Measurements from ENCODE around the gene TCF25.
"Not testable (repeated sequence)": the region's sequence is repeated elsewhere in the genome, so short reads cannot be mapped to it uniquely, and the experiment has no call there.

Gene TCF25

DNA sequence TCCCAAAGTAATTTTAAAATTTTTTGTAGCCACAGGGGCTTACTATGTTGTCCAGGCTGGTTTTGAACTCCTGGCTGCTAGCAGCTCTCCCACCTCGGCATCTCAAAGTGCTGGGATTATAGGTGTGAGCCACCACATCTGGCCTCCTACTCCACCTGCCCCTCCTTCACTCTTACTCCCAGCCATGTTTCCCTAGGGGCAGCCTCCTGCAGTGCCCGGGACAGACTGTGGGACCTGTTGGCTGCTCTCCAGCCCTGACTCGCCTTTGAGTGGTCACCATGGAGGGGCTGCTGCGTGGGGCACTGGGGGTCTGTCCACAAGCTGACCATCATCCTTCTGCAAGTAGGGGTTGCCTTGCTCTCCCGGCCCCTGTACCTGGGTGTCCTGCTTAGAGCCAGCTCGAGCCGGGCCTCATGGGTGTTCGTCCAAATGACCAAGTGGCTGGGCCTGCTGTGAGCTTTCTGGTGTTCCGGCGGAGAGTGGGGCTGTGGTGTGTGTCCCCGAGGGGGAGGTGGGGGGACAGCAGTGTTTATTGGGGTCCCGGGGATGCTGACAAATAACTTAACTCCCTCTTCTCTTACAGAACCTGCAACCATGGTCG lies 28.6 kb upstream of the TCF25 start:
- FAIRE-seq = no peak

DNA sequence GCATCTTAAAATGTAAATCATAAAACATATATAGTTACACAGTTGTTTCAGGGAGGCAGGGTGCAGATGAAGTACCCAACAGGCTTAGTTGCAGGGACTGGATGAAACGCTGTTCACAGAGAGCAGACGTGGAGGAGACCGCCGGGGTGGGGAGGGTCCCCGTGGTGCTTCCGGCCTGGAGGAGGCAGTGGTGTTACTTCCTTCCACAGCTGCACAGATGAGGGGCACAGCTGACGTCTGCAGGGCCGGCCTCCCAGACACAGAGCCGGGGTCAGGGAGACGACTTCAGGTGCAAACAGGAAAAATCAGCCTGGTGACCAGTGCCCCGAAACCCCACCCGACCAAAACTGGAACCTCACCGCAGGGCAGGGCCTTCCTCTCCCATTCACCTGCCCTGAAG lies 28.0 kb upstream of the TCF25 start:
- FAIRE-seq = no peak

DNA sequence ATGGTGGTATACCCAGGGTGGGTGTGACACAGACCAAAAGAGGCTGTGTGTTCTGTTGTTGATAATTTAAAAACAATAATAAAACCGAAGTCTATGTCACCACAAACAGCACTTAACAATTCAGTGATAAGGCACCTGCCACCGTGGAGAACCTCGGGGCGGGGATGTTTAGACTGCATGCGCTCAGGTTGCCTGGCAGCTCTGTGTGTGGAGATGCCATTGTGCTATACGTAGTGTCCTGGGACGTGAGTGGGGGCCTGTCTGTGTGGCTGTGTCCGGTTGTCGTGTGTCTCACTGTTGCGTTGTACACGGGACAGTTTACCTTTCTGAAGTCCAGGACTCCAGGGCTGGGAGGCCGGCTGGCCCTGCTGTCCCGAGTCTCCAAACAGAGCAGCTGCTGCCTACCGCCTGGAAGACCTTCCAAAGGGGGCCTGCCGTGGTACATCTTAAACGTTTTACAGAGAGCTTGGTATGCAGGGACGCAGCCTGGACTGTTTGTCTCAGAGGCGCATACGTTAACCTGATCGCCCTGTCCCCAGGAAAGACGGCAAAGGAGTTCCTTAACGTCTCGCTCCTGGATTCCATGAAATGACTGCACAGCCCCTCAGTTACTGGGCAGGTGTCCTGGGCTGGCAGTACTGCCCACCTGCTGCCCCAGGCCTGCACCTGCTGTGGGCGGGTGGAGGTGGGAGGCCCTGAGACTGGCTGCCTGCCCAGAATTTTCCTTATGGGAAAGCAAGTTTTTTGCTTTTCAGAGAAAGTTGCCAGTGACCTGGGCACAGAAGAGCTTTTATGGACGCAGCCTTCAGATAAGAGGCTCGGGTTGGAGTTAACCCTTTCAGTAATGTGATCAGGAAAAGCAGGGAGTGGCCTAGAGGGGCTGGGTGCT lies 26.1 kb upstream of the TCF25 start:
- FAIRE-seq = no peak

DNA sequence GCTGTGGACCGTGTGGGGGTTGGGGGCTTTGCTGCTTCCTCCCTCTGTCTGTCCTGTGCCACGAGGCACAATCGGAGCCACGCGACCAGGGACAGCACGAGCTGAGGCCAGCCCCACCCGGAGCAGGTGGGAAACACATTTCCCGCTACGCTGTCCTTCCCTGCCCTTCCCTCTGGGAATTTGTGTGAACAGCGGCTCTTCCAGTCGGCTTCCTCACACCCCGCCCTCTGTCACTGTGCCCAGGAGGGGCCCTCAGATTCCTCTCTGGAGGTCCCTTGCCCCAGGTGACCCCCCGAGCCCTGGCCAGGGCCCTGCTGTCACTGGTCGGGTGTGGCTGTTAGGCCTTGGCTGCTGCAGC lies 25.5 kb upstream of the TCF25 start:
- no peak for FAIRE-seq

DNA sequence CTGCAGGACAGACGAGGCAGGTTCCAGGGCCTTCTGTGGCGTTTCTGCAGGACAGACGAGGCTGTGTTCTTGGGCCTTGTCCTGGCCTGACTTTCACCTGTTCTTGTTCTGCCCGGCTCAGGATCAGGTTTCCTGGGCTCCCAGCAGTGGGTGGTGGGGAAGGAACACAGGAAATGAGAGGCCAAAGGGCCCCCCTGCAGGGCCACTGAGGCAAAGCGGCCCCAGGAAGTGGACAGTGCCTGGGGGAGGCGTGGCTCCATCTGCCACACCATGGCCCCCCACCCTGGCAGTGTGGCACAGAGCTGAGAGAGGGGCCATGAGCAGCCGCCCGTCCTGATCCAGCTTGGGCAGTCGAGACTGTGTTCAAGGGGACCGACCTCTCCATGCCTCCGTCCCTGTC lies 24.4 kb upstream of the TCF25 start:
- no peak for FAIRE-seq

DNA sequence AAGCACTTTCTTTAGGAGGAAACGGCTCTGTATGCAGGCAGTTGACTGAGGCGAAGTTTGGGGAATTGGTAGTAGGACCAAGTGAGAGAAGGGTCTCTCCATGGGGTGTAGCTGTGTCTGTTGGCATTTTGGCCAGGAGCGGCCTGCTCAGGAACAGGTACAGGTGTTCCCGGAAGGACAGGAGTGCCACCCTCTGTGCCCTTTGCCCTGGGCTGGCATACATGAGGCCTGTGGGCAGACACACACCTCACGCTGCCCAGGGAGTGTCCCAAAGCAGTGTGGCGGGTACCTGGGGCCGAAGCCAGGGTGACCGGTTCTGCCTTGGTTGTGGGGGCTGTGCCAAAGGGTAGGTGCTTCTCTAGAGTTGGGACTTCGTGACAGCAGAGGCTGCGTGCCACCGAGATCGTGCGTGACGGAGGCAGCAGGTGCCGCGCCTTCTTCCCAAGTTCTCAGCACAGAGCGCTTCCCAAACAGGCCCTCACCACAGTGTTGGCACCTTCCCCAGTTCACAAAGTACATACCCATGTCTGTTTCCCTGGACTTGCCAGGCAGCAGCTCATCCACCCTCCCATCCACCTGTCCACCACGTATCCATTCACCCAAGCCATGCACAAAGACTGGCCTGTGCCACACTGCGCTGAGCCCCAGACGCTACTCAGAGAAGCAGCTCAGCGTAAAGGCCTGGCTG lies 19.9 kb upstream of the TCF25 start:
- FAIRE-seq = no peak

DNA sequence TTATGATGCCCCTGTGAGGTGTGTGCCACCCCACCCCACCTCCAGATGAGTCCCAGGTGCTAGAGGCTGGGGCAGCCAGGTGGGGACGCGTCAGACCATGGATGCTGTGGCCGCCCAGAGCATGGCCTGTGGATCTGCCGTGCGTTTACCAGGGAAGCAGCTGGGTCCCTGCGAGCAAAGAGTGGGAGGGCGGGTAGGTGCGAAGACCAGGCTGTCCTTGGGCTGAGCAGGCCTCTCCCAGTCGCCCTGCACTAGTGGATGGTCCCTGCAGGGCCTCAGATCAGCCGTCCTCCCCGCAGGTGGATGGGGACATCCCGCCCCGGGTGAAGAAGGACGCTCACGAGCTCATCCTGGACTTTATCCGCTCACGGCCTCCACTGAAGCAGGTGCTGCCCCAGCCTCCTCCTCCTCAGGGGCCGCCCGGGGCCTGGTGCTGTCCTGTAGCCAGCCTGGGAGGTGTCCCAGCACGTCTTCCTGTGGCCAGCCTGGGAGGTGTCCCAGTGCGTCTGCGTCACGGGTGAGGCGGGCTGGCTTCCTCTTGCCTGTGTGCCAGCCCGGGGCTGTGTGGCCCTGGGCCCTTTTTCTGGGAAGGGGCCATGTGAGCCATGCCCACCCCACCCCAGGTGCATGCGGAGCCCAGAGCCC lies 18.0 kb upstream of the TCF25 start:
- FAIRE-seq = no peak

DNA sequence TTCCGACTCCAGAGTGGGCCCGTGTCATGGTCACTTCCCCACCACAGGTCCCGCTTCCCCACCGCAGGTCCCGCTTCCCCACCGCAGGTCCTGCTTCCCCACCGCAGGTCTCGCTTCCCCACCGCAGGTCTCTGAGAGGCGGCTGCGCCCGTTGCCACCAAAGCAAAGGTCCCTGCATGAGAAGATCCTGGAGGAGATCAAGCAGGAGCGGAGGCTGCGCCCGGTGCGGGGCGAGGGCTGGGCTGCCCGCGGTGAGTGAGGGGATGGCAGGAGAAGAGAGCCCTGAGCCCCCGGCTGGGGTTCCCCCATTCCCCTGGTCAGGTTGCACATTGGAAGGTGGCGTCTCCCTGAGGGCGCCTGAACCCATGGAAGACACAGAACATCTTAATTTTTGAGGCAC lies 17.4 kb upstream of the TCF25 start:
- FAIRE-seq = no peak

DNA sequence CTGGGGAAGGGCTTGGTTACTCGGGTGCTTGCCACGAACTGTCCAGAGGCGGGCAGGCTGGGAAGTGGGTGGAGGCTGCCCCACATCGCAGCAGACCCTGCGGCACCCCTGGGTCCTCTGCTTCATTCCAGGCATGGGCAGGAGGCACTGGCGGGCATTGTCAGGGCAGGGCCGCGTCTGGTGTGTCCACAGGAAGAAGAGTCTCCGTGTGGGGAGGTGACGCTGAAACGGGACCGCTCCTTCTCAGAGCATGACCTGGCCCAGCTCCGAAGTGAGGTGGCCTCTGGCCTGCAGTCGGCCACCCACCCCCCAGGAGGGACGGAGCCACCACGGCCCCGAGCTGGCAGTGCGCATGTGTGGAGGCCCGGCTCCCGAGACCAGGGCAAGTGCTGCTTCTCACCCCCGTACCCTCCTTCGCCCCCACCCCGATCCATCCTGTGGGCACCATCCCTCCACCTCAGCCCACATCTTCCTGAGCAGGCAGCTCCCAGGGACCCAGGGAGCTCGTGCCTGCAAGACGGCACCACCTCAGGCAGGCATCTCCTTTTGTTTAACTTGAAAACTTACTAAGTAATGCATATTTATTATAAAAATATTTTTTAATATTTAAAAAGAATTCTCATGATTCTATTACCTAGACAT lies 14.3 kb upstream of the TCF25 start:
- FAIRE-seq = no peak

DNA sequence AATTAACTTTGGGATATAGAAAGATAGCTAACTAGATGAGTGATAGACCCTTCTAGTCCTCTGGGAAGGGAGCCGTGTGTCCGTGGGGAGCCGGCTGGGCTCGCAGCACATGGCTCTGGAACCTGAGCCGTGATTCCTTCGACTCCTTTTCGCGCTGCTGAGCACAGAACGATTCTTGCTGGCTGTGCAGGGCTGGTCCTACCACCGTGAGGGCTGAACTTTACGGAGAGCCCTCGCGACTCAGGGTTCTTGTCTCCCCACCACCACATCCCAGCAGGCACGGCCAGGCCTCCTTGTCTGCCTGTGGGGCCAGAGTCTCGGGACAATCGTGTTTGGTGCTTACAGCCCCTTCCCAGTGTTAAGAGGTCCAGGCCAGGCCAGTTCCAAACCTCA lies 13.8 kb upstream of the TCF25 start:
- no peak for FAIRE-seq

DNA sequence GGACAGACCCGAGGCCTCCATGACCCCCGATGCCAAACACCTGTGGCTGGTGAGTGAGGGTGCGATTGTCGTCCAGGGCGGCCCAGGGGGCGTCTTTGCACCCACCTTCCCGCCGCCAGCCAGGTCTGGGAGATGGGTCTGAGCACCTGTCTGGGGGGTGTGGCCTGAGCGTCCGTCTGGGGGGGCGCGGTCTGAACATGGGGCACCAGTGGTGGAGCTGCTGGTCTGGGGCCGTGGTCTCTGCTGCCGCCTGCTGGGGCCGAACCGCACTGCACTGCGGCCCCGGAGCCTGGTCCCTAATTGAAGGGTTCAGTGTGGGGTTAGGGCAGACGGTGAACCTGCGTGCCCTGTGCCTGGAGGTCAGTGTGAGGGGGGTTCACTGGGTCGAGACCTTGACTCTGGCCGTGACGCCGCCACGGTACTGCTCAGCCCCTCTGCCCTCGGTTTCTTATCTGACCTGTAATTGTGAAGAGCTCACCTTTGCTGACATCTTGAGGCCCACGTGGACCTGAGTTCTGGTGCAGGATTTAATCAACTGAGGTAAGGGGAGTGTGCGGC lies 12.6 kb upstream of the TCF25 start:
- no peak for FAIRE-seq

DNA sequence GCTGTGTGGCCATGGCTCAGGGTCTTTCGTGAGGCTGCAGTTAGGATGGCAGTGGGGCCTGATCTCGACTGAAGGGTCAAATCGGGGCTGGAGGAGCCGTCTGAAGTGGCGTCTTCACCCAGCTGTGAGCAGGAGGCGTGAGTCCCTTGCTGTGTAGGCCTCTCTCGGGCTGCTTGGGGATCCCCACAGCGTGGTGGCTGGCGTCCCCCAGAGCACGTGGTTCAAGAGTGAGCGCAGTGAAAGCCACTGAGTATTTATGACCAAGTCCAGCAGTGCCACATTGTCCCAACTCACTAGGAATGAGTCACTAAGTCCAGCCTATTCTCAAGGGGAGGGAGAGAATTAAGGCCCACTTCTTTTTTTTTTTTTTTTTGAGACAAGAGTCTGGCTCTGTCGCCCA lies 11.7 kb upstream of the TCF25 start:
- FAIRE-seq = no peak

DNA sequence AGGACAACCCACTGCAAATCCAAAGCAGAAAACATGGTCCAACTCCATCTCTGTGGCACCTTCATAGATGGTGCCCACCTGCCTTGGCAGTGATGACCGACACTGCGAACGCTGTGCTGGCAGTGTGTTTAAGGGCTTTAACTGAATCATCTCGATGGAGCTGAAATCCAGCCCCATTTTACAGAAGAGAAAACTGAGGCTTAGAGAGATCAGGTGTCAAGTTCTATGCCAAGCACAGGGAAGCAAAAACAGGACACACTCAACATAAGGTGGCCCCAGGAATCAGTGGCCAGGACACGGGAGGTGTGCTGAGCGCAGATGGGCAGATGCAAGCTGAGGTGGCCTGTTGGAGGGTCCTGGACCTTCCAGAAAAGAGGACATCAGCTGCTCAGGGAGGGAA lies 10.7 kb upstream of the TCF25 start:
- no peak for FAIRE-seq

DNA sequence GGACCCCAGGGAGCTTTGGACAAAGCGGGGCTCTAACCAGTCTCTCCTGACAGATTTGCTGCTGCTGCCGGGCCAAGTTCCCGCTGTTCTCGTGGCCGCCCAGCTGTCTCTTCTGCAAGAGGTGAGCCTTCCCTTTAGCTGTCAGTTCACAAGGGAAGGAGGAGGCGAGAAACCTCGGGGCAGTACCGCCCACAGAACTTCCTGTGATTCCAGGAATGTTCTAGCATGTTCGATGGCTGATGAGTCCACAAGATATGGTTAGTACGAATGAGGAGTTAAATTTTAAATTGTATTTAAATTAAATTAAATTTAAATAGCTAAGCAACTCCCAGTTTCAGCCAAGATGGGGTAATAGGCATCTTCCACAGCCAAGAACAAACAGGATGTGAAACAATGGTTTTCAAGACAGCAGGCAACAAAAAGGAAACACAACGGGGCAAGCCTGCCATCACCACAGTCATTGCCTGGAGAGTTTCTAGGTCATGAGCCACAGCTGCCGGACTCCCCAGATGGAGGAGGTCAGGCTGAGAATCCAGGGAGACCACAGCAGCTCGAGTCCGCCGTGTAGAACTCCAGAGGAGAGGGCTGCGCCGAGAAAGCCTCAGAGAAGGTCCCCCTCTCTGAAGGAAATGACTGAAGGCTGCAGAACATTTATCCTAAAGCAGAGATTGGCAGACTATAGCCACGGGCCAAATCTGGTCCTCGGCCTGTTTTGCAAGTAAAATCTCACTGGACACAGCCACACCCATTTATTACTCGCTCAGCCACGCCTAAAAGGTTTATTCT lies 9.5 kb upstream of the TCF25 start:
- no peak for FAIRE-seq

DNA sequence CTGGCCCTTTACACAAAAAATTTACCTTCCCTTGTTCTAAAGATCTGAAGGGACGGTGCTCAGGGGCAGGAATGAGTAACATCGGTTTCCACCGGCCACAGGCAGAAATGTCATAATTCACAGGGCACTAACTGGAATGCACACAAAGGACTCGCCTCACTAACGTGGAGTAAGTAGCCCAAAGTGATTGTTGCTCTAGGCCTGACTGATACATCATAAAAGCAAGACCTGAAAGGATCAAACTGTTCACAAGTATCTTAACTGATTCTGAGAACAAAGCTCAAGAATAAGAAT lies 8.9 kb upstream of the TCF25 start:
- FAIRE-seq = no peak

DNA sequence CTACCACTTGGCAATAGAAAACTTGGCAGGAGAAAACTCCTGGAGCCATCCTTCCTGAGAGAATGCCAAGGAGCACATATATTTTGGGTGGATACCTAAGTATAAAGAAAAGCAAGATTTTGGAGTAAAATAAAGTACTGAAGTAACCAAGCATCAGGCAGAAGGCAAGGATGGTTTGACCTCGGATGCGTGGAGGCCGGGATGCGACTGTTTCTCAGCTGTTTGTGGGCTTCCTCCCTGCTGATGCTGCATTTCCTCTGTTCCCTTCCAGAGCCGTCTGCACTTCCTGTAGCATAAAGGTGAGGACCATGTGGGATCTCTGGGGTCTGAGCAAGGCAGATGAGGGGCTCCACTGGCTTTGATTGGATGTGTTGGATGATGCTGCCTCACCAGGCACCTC lies 5.5 kb upstream of the TCF25 start:
- no peak for FAIRE-seq

DNA sequence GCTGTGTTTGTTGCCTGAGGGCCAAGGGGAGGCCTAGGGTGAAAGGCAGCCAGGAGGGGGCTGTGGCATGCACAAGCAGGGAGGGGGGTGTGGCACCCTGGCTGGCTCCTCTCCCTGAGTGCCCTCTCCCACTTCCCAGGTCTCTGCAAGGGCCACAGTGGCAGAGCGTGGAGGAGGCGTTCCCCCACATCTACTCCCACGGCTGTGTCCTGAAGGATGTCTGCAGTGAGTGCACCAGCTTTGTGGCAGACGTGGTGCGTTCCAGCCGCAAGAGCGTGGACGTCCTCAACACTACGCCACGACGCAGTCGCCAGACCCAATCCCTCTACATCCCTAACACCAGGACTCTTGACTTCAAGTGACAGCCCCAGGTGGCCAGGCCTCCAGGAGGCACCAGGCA lies 3.5 kb upstream of the TCF25 start:
- no peak for FAIRE-seq

DNA sequence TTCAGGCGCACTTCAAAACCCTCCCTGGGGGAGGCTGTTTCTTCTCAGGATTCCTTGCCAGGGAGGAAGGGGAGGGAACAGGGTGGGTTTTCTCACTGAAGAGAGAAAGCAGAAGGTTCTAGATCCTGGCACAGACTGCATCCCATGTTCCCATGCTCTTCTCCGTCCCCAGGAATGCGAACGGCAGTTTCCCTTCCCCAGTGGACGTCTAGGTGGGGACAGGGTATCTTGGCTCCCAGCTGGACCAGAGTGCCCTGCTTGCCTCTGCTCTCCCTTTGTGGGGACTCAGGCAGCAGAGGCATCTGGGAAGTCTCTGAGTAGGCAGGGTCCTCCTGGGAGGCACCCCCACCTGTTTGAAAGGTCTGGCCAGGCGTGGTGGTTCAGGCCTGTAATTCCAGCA lies 3.0 kb upstream of the TCF25 start:
- FAIRE-seq = no peak

DNA sequence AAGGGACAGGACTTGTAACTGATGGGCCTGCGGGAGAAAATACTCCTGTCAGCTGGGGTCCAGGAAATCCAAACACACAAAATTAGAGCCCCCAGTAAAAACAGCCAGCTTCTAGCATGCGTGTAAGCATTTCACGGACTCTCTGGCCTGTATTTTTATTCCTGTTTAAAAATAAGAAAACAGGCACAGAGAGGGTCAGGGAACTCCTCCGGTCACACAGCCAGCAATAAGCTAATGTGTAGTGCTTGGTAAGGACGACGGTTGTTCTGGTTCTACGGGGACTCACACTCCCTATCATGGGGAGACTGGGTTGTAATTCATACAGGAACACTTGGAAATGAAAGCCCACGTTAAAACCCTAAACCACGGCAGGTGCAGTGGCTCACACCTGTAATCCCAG lies 1.5 kb upstream of the TCF25 start:
- no peak for FAIRE-seq

DNA sequence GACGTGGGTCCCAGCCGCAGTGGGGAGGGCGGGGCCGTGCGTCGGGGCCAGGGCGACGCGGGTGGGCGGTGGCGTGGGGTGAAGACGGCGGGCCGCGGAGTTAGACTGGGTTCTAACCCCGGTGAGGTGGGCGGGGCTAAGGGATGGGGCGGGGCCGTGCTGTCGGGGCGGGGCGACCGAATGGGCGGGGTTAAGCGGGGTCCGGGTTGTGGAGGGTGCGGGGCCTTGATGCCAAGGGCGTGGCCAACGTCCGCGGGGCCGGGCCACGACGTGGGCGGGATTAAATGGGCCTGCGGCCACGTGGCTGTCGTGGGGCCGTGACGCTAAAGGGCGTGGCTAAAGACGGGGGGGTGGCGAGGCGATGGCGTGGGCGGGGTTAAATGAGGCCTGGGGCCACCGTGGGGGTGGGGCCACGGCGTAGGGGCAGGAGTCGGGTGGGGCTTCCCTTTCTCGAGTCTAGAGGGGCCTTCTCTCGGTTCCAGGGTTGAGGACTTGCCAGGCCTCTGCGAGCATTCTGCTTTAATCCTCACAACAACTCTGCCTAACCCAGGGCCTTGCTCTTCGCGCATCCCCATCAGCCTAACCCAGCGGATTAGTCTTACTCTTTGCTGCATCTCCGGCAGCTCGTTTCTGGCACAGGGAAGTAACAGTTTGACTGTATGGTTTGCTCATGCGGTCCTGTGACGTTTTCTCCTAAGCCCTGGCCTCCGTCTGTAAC lies 739 bp downstream of the TCF25 start:
- no peak for FAIRE-seq

DNA sequence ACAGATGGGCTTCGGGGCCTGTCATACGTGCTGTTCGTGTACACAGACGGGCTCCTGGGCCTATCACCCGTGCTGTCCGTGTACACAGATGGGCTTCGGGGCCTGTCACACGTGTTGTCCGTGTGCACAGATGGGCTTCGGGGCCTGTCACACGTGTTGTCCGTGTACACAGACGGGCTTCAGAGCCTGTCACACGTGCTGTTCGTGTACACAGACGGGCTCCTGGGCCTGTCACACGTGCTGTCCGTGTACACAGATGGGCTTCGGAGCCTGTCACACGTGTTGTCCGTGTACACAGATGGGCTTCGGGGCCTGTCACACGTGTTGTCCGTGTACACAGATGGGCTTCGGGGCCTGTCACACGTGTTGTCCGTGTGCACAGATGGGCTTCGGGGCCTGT lies 5.7 kb downstream of the TCF25 start:
- not testable (repeated sequence) for FAIRE-seq

All from islet of Langerhans (tissue), 1 donor.